NCI-H146 treated with DMSO at 0.1 percent for 48 hours (cell line): ENCODE measurements around the gene PLEKHA7.
"Not testable (repeated sequence)": the region's sequence is repeated elsewhere in the genome, so short reads cannot be mapped to it uniquely, and the experiment has no call there.

ENCODE experiments used
- DNase-seq: peaks from one replicate; lab custom pipeline; 2025; ENCODE audit not compliant: unreplicated experiment; lab: John Stamatoyannopoulos, UW

PLEKHA7 gene

GRCh38 chr11:17008099-17008498 lies 6.1 kb downstream of the PLEKHA7 start:
- DNase-seq = no peak

- DNase-seq = no peak
Measured at GRCh38 chr11:17005646-17006045, 8.6 kb downstream of the PLEKHA7 start.

- no peak for DNase-seq
Measured at GRCh38 chr11:17004486-17005148, 9.6 kb downstream of the PLEKHA7 start.

GRCh38 chr11:17003426-17003825 lies 10.8 kb downstream of the PLEKHA7 start:
- no peak for DNase-seq

- no peak for DNase-seq
Measured at GRCh38 chr11:17002543-17002942, 11.7 kb downstream of the PLEKHA7 start.

- DNase-seq = no peak
Measured at GRCh38 chr11:17001806-17002205, 12.4 kb downstream of the PLEKHA7 start.

GRCh38 chr11:17000987-17001386 lies 13.2 kb downstream of the PLEKHA7 start:
- DNase-seq = no peak

GRCh38 chr11:17000253-17000652 lies 14.0 kb downstream of the PLEKHA7 start:
- DNase-seq = not testable (repeated sequence)

GRCh38 chr11:16999116-16999515 lies 15.1 kb downstream of the PLEKHA7 start:
- no peak for DNase-seq

- DNase-seq = no peak
Measured at GRCh38 chr11:16997624-16998023, 16.6 kb downstream of the PLEKHA7 start.

- DNase-seq = no peak
Measured at GRCh38 chr11:16993495-16993894, 20.7 kb downstream of the PLEKHA7 start.

GRCh38 chr11:16992846-16993245 lies 21.4 kb downstream of the PLEKHA7 start:
- no peak for DNase-seq

GRCh38 chr11:16989554-16989953 lies 24.7 kb downstream of the PLEKHA7 start:
- peak; percentile 26 for DNase-seq

- DNase-seq = no peak
Measured at GRCh38 chr11:16987205-16987568, 27.0 kb downstream of the PLEKHA7 start.

- DNase-seq = no peak
Measured at GRCh38 chr11:16986434-16987204, 27.6 kb downstream of the PLEKHA7 start.

GRCh38 chr11:16985297-16985696 lies 28.9 kb downstream of the PLEKHA7 start:
- DNase-seq = no peak

- DNase-seq = no peak
Measured at GRCh38 chr11:16984229-16984628, 30.0 kb downstream of the PLEKHA7 start.

- no peak for DNase-seq
Measured at GRCh38 chr11:16982809-16983208, 31.4 kb downstream of the PLEKHA7 start.

- DNase-seq = no peak
Measured at GRCh38 chr11:16982256-16982671, 31.9 kb downstream of the PLEKHA7 start.

- no peak for DNase-seq
Measured at GRCh38 chr11:16981651-16982194, 32.5 kb downstream of the PLEKHA7 start.

- no peak for DNase-seq
Measured at GRCh38 chr11:16979703-16980622, 34.3 kb downstream of the PLEKHA7 start.
